IPS-18a (cell line): ENCODE measurements around the gene CA5A.
A peak's percentile ranks its signal among the peaks of the same experiment; 100 is the strongest.

Source experiments
- H3K27ac ChIP-seq: one replicate; pipeline ENCODE4 v1.5.1; 2013; ENCODE audit warnings: low read length
- H3K27me3 ChIP-seq: one replicate; pipeline ENCODE4 v1.6.1; 2013; ENCODE audit warnings: mild to moderate bottlenecking, low read length; ENCODE audit not compliant: control insufficient read depth, insufficient read depth
- H3K36me3 ChIP-seq: one replicate; pipeline ENCODE4 v1.6.1; 2013; ENCODE audit warnings: low read depth, low read length; ENCODE audit not compliant: control insufficient read depth
- H3K4me1 ChIP-seq: one replicate; pipeline ENCODE4 v1.6.1; 2013; ENCODE audit warnings: low read depth, low read length; ENCODE audit not compliant: control insufficient read depth
- H3K4me3 ChIP-seq: one replicate; pipeline ENCODE4 v1.5.1; 2013; ENCODE audit warnings: low read length
- H3K9ac ChIP-seq: one replicate; pipeline ENCODE4 v1.6.1; 2013; ENCODE audit warnings: mild to moderate bottlenecking, low read length, moderate library complexity
- H3K9me3 ChIP-seq: one replicate; pipeline ENCODE4 v1.6.1; 2013; ENCODE audit warnings: low read depth, low read length; ENCODE audit not compliant: control insufficient read depth

The CA5A gene

GRCh38 chr16:87953308-87954215, 17.2 kb upstream of the CA5A start:
- Histone ChIP-seq H3K27ac (no peak overlapping the region), H3K4me3 (no peak overlapping the region), H3K36me3 (peaks cover 4% of the 10 kb centered on the region), H3K9me3 (no peaks in the 10 kb centered on the region), H3K9ac (peak overlapping the region; percentile 15), H3K4me1 (peaks cover 4% of the 10 kb centered on the region), H3K27me3 (no peaks in the 10 kb centered on the region)

- H3K4me1 ChIP-seq: peaks cover 4% of the 10 kb centered on the region
- H3K36me3 ChIP-seq: peaks cover 4% of the 10 kb centered on the region
- no peak overlapping the region for H3K27ac ChIP-seq
- H3K9me3 ChIP-seq: no peaks in the 10 kb centered on the region
- H3K27me3 ChIP-seq: no peaks in the 10 kb centered on the region
- peak overlapping the region; percentile 94 for H3K9ac ChIP-seq
- peak overlapping the region; percentile 87 for H3K4me3 ChIP-seq
These were observed 16.4 kb upstream of the CA5A start for GRCh38 chr16:87952751-87953150.

GRCh38 chr16:87951552-87952538, 15.5 kb upstream of the CA5A start:
- Histone ChIP-seq H3K27me3 (no peaks in the 10 kb centered on the region), H3K9me3 (no peaks in the 10 kb centered on the region), H3K9ac (peak overlapping the region; percentile 94), H3K36me3 (peaks cover 4% of the 10 kb centered on the region), H3K4me1 (peaks cover 4% of the 10 kb centered on the region), H3K4me3 (peak overlapping the region; percentile 87), H3K27ac (peak overlapping the region; percentile 11)

- peak within 1 kb of the TSS; percentile 95 for H3K4me3 ChIP-seq
- no peaks in the 10 kb centered on the region for H3K27me3 ChIP-seq
- peak within 1 kb of the TSS; percentile 99 for H3K27ac ChIP-seq
- no peaks in the 10 kb centered on the region for H3K9me3 ChIP-seq
- peaks cover 10% of the 10 kb centered on the region for H3K4me1 ChIP-seq
- peak within 1 kb of the TSS; percentile 95 for H3K9ac ChIP-seq
- peaks cover 4% of the 10 kb centered on the region for H3K36me3 ChIP-seq
These were observed 14.6 kb upstream of the CA5A start, which contains the start of gene BANP for GRCh38 chr16:87950765-87951551. Gene BANP, plus strand, starts transcription at chr16:87951434. Its CDS starts 23,682 bp downstream, at chr16:87975116.

- Histone ChIP-seq H3K9ac (no peak overlapping the region), H3K27ac (no peak overlapping the region), H3K9me3 (no peaks in the 10 kb centered on the region), H3K36me3 (peaks cover 4% of the 10 kb centered on the region), H3K4me1 (peaks cover 14% of the 10 kb centered on the region), H3K27me3 (no peaks in the 10 kb centered on the region), H3K4me3 (no peak overlapping the region)
These were observed 12.9 kb upstream of the CA5A start for GRCh38 chr16:87949071-87949744.

GRCh38 chr16:87948735-87949070, 12.4 kb upstream of the CA5A start:
- H3K9ac ChIP-seq: no peak overlapping the region
- no peak overlapping the region for H3K27ac ChIP-seq
- H3K4me3 ChIP-seq: no peak overlapping the region
- H3K4me1 ChIP-seq: peaks cover 14% of the 10 kb centered on the region
- H3K9me3 ChIP-seq: no peaks in the 10 kb centered on the region
- H3K36me3 ChIP-seq: peaks cover 4% of the 10 kb centered on the region
- no peaks in the 10 kb centered on the region for H3K27me3 ChIP-seq

- Histone ChIP-seq H3K4me1 (peaks cover 14% of the 10 kb centered on the region), H3K9ac (no peak overlapping the region), H3K4me3 (no peak overlapping the region), H3K9me3 (no peaks in the 10 kb centered on the region), H3K27me3 (no peaks in the 10 kb centered on the region), H3K27ac (no peak overlapping the region), H3K36me3 (no peaks in the 10 kb centered on the region)
These were observed 11.8 kb upstream of the CA5A start for GRCh38 chr16:87948119-87948545.

GRCh38 chr16:87947356-87948118, 11.2 kb upstream of the CA5A start:
- peaks cover 13% of the 10 kb centered on the region for H3K4me1 ChIP-seq
- H3K36me3 ChIP-seq: no peaks in the 10 kb centered on the region
- H3K27me3 ChIP-seq: no peaks in the 10 kb centered on the region
- no peak overlapping the region for H3K27ac ChIP-seq
- no peak overlapping the region for H3K9ac ChIP-seq
- H3K9me3 ChIP-seq: no peaks in the 10 kb centered on the region
- no peak overlapping the region for H3K4me3 ChIP-seq

- H3K4me1 ChIP-seq: peaks cover 10% of the 10 kb centered on the region
- no peaks in the 10 kb centered on the region for H3K27me3 ChIP-seq
- H3K9ac ChIP-seq: no peak overlapping the region
- H3K4me3 ChIP-seq: no peak overlapping the region
- H3K36me3 ChIP-seq: no peaks in the 10 kb centered on the region
- H3K27ac ChIP-seq: no peak overlapping the region
- H3K9me3 ChIP-seq: no peaks in the 10 kb centered on the region
These were observed 10.4 kb upstream of the CA5A start for GRCh38 chr16:87946596-87947347.
